Trophoblast cell (in vitro differentiated cells and primary cell): ENCODE data around the gene NCK2.

Source experiments
- DNase-seq, 2 donors: peaks; one replicate each; pipeline ENCODE4 v3.0.0-alpha.2; 2016
- H2AFZ ChIP-seq: 2 replicates; pipeline ENCODE4 v1.6.1; 2013; ENCODE audit warnings: low read length, moderate library complexity, mild to moderate bottlenecking; ENCODE audit not compliant: insufficient read depth, poor library complexity
- H2AK5ac ChIP-seq: 2 replicates; pipeline ENCODE4 v1.6.1; 2013; ENCODE audit warnings: mild to moderate bottlenecking, low read length
- H2BK120ac ChIP-seq: 2 replicates; pipeline ENCODE4 v1.6.1; 2013; ENCODE audit warnings: low read length, mild to moderate bottlenecking, moderate library complexity; ENCODE audit not compliant: insufficient read depth, poor library complexity
- H2BK12ac ChIP-seq: 2 replicates; pipeline ENCODE4 v1.6.1; 2013; ENCODE audit warnings: mild to moderate bottlenecking, low read length, moderate library complexity
- H2BK5ac ChIP-seq: 2 replicates; pipeline ENCODE4 v1.6.1; 2013; ENCODE audit warnings: low read length, low read depth, moderate library complexity, mild to moderate bottlenecking; ENCODE audit not compliant: poor library complexity
- H3K14ac ChIP-seq: 2 replicates; pipeline ENCODE4 v1.6.1; 2013; ENCODE audit warnings: mild to moderate bottlenecking, low read length
- H3K18ac ChIP-seq: 2 replicates; pipeline ENCODE4 v1.6.1; 2013; ENCODE audit warnings: mild to moderate bottlenecking, low read length
- H3K23ac ChIP-seq: 2 replicates; pipeline ENCODE4 v1.6.1; 2013; ENCODE audit warnings: low read length
- H3K27ac ChIP-seq: 2 replicates; pipeline ENCODE4 v1.5.1; 2013; ENCODE audit warnings: low read depth, mild to moderate bottlenecking, inconsistent platforms, low read length, moderate library complexity
- H3K27me3 ChIP-seq: 2 replicates; pipeline ENCODE4 v1.6.1; 2013; ENCODE audit warnings: inconsistent platforms, mild to moderate bottlenecking, low read length, moderate library complexity; ENCODE audit not compliant: insufficient read depth
- H3K36me3 ChIP-seq, 2 experiments: 1 replicate in 1 of 2; 2 replicates in 1 of 2; pipeline ENCODE4 v1.6.1; 2013; ENCODE audit warnings: low read length in 2 of 2, mild to moderate bottlenecking in 2 of 2, moderate library complexity in 1 of 2; ENCODE audit not compliant: insufficient read depth in 2 of 2, control insufficient read depth in 1 of 2
- H3K4ac ChIP-seq: 2 replicates; pipeline ENCODE4 v1.6.1; 2013; ENCODE audit warnings: low read depth, mild to moderate bottlenecking, low read length, moderate library complexity
- H3K4me1 ChIP-seq, 2 experiments: 1 replicate in 1 of 2; 2 replicates in 1 of 2; pipeline ENCODE4 v1.6.1; 2013; ENCODE audit warnings: low read length in 2 of 2, mild to moderate bottlenecking in 2 of 2, moderate library complexity in 1 of 2; ENCODE audit not compliant: insufficient read depth in 2 of 2, control insufficient read depth in 1 of 2
- H3K4me2 ChIP-seq: 2 replicates; pipeline ENCODE4 v1.6.1; 2013; ENCODE audit warnings: inconsistent platforms, mild to moderate bottlenecking, low read length, moderate library complexity
- H3K4me3 ChIP-seq: 2 replicates; pipeline ENCODE4 v1.5.1; 2013; ENCODE audit warnings: mild to moderate bottlenecking, low read depth, low read length, inconsistent platforms
- H3K79me1 ChIP-seq: one replicate; pipeline ENCODE4 v1.6.1; 2013; ENCODE audit warnings: low read length
- H3K79me2 ChIP-seq: 2 replicates; pipeline ENCODE4 v1.6.1; 2013; ENCODE audit warnings: low read length, mild to moderate bottlenecking; ENCODE audit not compliant: control insufficient read depth, insufficient read depth, poor library complexity
- H3K9ac ChIP-seq: 2 replicates; pipeline ENCODE4 v1.6.1; 2013; ENCODE audit warnings: mild to moderate bottlenecking, low read length
- H3K9me3 ChIP-seq: 2 replicates; pipeline ENCODE4 v1.6.1; 2013; ENCODE audit warnings: low read depth, mild to moderate bottlenecking, control low read depth, inconsistent platforms, low read length; ENCODE audit not compliant: insufficient read depth
- H4K12ac ChIP-seq: 2 replicates; pipeline ENCODE4 v1.6.1; 2013; ENCODE audit warnings: low read depth, mild to moderate bottlenecking, low read length, moderate library complexity
- H4K8ac ChIP-seq: 2 replicates; pipeline ENCODE4 v1.6.1; 2013; ENCODE audit warnings: low read depth, mild to moderate bottlenecking, low read length, moderate library complexity
- H4K91ac ChIP-seq: one replicate; pipeline ENCODE4 v1.6.1; 2013; ENCODE audit warnings: low read depth, mild to moderate bottlenecking, low read length, moderate library complexity
- WGBS: extraction: QIAGEN DNeasy Blood & Tissue Kit; methylation state at CpG from one replicate; pipeline ENCODE4 v1.1.7; 2013; ENCODE audit warnings: missing lambda C conversion rate; ENCODE audit not compliant: insufficient read length, insufficient coverage; ENCODE audit errors: extremely low coverage; 5-methylcytosine and 5-hydroxymethylcytosine counted together

Gene NCK2

DNA sequence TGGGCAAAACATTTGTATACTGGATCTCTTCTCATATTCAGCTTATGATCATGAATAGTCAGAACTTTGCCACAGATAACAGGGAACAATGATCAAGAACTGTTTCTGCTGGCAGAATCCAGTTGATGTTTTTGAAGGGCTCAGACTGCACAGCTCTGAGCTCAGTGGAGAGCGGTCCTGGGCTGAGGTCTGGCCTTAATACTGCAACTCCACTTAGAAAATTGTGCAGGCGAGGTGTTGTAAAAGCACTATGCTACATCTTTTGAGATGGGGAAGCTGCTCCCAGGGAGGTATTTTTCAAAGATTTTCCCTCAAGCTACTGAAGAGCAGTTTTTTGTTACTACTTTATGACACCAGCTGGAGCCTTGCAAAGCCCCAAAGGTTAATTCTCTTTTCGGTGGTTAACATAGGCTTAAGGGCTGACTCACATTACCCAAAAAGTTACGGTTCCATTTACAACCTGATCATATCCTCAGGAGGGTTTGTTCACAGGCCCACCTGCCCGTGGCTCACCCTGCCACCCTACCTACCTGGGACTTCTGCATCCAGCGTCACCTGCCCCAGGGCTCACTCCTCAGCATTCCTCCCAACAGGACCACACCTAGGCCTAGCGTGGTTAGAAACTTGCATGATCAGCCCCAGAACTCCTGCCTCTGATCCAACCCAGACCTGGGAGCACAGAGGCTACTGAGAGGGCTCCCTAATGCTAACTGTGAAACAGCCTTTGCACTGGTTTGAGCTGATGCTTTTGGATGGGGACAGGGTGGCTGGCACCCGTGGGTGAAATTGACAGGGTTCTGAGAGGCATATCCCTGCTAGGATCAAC is 114.4 kb downstream of the NCK2 start:
- no peak overlapping the region for H3K4me2 ChIP-seq
- peak overlapping the region; percentile 35 for H2AFZ ChIP-seq
- H3K4me1 ChIP-seq, result peaks cover 22 to 24% of the 10 kb centered on the region in 2 experiments
- peak overlapping the region; percentile 49 for H2BK120ac ChIP-seq
- H3K23ac ChIP-seq, result no peak overlapping the region
- H3K18ac ChIP-seq, result no peak overlapping the region
- peaks cover 2% of the 10 kb centered on the region for H3K9me3 ChIP-seq
- H3K14ac ChIP-seq, result no peak overlapping the region
- no peak overlapping the region for H3K9ac ChIP-seq
- no peak overlapping the region for H3K4ac ChIP-seq
- H2BK5ac ChIP-seq, result no peak overlapping the region
- peak overlapping the region; percentile 53 for H3K27ac ChIP-seq
- no peak overlapping the region for H4K12ac ChIP-seq
- H3K79me1 ChIP-seq, result peaks cover 7% of the 10 kb centered on the region
- H3K79me2 ChIP-seq, result peaks cover 2% of the 10 kb centered on the region
- H3K36me3 ChIP-seq, result peaks cover 3 to 4% of the 10 kb centered on the region in 2 experiments
- no peaks in the 10 kb centered on the region for H3K27me3 ChIP-seq
- no CpG with 5 or more reads among the region's 8 CpGs for WGBS
- H4K91ac ChIP-seq, result peak overlapping the region; percentile 42
- peak; percentile 83 to 85 for DNase-seq
- H2BK12ac ChIP-seq, result no peak overlapping the region
- no peak overlapping the region for H2AK5ac ChIP-seq
- H4K8ac ChIP-seq, result no peak overlapping the region
- H3K4me3 ChIP-seq, result no peak overlapping the region

DNA sequence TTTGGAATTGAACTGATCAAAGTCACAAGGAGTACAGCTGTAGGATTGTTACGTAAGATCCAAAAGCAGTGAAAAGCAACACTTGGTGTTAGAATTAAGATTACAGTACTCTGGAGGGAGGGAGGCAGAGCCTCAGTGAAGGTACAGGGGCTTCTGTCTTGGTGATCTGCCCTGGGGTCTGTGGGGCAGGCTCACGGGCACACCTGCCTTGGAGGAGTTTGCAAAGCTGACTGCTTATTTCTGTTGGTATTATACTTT is 114.9 kb downstream of the NCK2 start:
- H3K14ac ChIP-seq, result no peak overlapping the region
- no peak overlapping the region for H4K12ac ChIP-seq
- peaks cover 7% of the 10 kb centered on the region for H3K79me1 ChIP-seq
- no peak overlapping the region for H2BK12ac ChIP-seq
- H3K27me3 ChIP-seq, result no peaks in the 10 kb centered on the region
- H3K4me1 ChIP-seq, result peaks cover 22 to 24% of the 10 kb centered on the region in 2 experiments
- peak overlapping the region; percentile 42 for H4K91ac ChIP-seq
- H3K4ac ChIP-seq, result no peak overlapping the region
- no peak overlapping the region for H2AK5ac ChIP-seq
- no peak overlapping the region for H4K8ac ChIP-seq
- H2BK120ac ChIP-seq, result peak overlapping the region; percentile 49
- peaks cover 2% of the 10 kb centered on the region for H3K79me2 ChIP-seq
- H3K9ac ChIP-seq, result no peak overlapping the region
- peaks cover 2% of the 10 kb centered on the region for H3K9me3 ChIP-seq
- H3K23ac ChIP-seq, result no peak overlapping the region
- peak overlapping the region; percentile 53 for H3K27ac ChIP-seq
- H3K18ac ChIP-seq, result no peak overlapping the region
- no CpG with 5 or more reads among the region's 2 CpGs for WGBS
- no peak for DNase-seq
- H3K4me2 ChIP-seq, result no peak overlapping the region
- no peak overlapping the region for H3K4me3 ChIP-seq
- H2BK5ac ChIP-seq, result no peak overlapping the region
- H2AFZ ChIP-seq, result no peak overlapping the region
- H3K36me3 ChIP-seq, result peaks cover 3 to 4% of the 10 kb centered on the region in 2 experiments

DNA sequence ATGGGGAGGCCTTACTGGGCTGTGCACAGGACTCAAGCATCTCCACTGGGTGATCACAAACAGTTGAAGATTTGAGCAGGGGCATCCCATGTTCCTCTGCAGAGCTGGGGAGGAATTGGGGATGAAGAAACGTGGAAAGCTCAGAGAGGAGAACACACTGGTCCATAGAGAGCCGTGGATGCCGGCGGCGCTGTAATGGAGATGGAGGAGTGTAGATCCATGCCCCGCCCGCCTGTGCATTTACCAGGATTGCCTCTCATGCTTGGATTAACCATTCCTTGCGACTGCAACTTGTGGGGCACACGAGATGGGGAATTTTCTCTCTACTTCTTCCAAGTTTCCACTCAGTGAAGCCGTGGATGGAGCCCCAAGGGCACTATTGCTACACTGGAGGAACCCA is 115.9 kb downstream of the NCK2 start:
- Histone ChIP-seq H3K4ac (no peak overlapping the region), H3K4me3 (no peak overlapping the region), H4K8ac (no peak overlapping the region), H3K23ac (no peak overlapping the region), H3K4me1 (peaks cover 19% of the 10 kb centered on the region in 2 experiments), H3K9ac (no peak overlapping the region), H3K79me2 (peaks cover 2% of the 10 kb centered on the region), H3K27me3 (no peaks in the 10 kb centered on the region), H4K12ac (no peak overlapping the region), H4K91ac (no peak overlapping the region), H3K14ac (no peak overlapping the region), H2AK5ac (no peak overlapping the region), H3K9me3 (no peaks in the 10 kb centered on the region), H3K27ac (no peak overlapping the region), H2BK12ac (no peak overlapping the region), H2BK5ac (no peak overlapping the region), H3K4me2 (no peak overlapping the region), H2AFZ (no peak overlapping the region), H3K18ac (peak overlapping the region; percentile 9), H2BK120ac (no peak overlapping the region), H3K79me1 (peaks cover 5% of the 10 kb centered on the region), H3K36me3 (peaks cover under 1 to 1% of the 10 kb centered on the region in 2 experiments)
- no peak for DNase-seq
- WGBS, result no CpG with 5 or more reads among the region's 10 CpGs

DNA sequence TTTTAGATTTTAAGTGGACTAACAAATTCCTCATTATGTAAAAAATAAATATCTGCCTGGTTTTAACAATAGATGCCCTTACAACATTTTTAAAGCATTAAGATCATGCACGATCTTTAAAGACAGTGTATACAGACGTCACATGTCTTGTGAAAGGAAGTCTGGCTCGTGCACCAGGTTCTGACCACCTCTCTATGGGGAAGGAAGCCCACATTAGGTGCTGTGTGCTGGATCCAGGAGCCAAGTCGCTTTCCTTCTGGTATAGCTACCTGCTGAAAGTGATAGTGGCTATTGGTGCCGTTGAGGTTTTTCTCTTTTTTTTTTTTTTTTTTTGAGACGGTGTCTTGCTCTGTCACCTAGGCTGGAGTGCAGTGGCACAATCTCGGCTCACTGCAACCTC is 116.5 kb downstream of the NCK2 start:
- Histone ChIP-seq H3K4me3 (no peak overlapping the region), H2BK5ac (no peak overlapping the region), H2BK12ac (no peak overlapping the region), H3K14ac (peak overlapping the region; percentile 49), H4K12ac (no peak overlapping the region), H2BK120ac (no peak overlapping the region), H3K23ac (no peak overlapping the region), H3K27ac (no peak overlapping the region), H3K27me3 (no peaks in the 10 kb centered on the region), H3K9me3 (no peaks in the 10 kb centered on the region), H4K91ac (no peak overlapping the region), H3K9ac (no peak overlapping the region), H3K4me2 (no peak overlapping the region), H3K36me3 (no peaks in the 10 kb centered on the region), H3K79me1 (peaks cover 5% of the 10 kb centered on the region), H2AK5ac (no peak overlapping the region), H3K4ac (no peak overlapping the region), H3K4me1 (peaks cover 18 to 19% of the 10 kb centered on the region in 2 experiments), H2AFZ (no peak overlapping the region), H3K79me2 (peaks cover 2% of the 10 kb centered on the region), H4K8ac (no peak overlapping the region), H3K18ac (no peak overlapping the region)
- DNase-seq, result no peak
- WGBS, result no CpG with 5 or more reads among the region's 7 CpGs
